Measurements from ENCODE around the gene CDK5RAP1.
A peak's percentile ranks its signal among the peaks of the same experiment; 100 is the strongest.
"Not testable (repeated sequence)": the region's sequence is repeated elsewhere in the genome, so short reads cannot be mapped to it uniquely, and the experiment has no call there.

The CDK5RAP1 gene

DNA sequence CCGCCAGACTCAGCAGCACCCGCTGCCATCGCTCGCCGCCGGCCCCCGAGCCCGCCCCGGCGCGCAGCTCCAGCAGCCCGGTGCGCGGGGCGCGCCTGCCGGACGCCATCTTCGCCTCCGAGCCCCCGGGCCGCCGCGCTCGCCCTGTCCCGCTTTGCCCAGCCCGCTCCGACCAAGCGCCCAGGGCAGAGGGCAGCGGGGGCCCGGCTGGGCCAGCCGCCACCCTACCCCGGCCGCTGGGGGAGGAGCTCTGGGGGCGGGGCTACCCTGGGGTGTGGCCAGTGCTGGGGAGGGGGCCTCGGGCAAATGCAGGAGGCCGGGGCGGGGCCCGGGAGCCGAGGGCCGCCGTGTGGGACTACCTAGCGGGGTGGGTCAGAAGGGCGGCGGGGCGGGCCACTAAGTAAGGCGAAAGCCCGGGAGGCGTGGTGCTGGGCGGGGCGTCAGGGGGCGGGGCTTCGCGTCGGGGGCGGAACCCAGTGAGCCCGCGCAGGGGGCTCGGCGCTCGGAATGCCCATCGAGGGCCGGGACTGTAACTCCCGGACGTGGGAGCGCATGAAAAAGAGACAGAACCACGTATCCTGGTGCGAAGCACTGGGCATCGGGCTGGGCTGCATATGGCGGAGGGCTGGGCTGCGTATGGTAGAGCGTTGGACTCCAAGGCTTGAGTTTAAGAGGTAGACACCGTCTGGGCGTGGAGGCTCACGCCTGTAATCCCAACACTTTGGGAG lies 42.4 kb upstream of the CDK5RAP1 start, which contains the start of gene SNTA1:
SNTA1 (minus strand) TSS at position 252 of the 728 bp plus-strand sequence; CDS start at position 109, 143 bp downstream.
- peak within 1 kb of the TSS; percentile 54 for H3K27ac ChIP-seq
- H3K36me3 ChIP-seq: no peaks in the 10 kb centered on the region
- TF ChIP-seq, protein P1, sequence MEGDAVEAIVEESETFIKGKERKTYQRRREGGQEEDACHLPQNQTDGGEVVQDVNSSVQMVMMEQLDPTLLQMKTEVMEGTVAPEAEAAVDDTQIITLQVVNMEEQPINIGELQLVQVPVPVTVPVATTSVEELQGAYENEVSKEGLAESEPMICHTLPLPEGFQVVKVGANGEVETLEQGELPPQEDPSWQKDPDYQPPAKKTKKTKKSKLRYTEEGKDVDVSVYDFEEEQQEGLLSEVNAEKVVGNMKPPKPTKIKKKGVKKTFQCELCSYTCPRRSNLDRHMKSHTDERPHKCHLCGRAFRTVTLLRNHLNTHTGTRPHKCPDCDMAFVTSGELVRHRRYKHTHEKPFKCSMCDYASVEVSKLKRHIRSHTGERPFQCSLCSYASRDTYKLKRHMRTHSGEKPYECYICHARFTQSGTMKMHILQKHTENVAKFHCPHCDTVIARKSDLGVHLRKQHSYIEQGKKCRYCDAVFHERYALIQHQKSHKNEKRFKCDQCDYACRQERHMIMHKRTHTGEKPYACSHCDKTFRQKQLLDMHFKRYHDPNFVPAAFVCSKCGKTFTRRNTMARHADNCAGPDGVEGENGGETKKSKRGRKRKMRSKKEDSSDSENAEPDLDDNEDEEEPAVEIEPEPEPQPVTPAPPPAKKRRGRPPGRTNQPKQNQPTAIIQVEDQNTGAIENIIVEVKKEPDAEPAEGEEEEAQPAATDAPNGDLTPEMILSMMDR (IDR thresholded peaks at IDR 0.05): peak; percentile 35
- H3K4me1 ChIP-seq (ENCODE audit: control insufficient read depth in 1 of 2, insufficient read depth in 1 of 2, low read depth in 1 of 2, low read length in 1 of 2): peaks cover 9 to 13% of the 10 kb centered on the region in 2 experiments
- H3K27me3 ChIP-seq: peaks cover 29% of the 10 kb centered on the region
- peak within 1 kb of the TSS; percentile 93 for H3K4me3 ChIP-seq (ENCODE audit: low read depth in 1 of 2, low read length in 1 of 2)
- H3K9me3 ChIP-seq: no peaks in the 10 kb centered on the region

DNA sequence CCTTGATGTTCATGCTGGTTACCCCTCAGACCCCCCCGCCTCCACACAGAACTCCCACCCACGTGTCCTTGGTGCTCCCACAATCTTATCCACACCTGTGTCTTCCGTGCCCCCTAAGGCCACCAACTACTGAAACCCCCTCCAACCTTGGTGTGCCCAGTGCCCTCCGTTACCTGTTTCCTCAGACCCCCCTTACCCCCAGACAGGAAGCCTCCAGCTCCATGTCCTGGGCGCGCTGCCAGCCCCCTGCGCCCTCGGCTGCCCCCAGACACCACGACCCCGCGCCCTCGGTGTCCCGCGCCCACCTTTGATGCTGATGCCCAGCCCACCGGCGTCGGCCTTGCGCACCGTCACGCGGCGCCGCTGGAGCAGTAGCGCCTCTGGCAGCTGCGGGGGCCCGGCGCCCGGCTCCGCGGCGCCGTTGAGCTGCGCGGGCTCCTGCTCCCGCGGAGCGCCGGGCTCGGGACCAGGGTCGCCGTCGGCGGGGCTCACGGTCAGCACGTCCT lies 41.7 kb upstream of the CDK5RAP1 start:
- no peaks in the 10 kb centered on the region for H3K9me3 ChIP-seq
- peaks cover 9 to 13% of the 10 kb centered on the region in 2 experiments for H3K4me1 ChIP-seq (ENCODE audit: control insufficient read depth in 1 of 2, insufficient read depth in 1 of 2, low read depth in 1 of 2, low read length in 1 of 2)
- peak overlapping the region; percentile 54 for H3K27ac ChIP-seq
- TF ChIP-seq, protein P1 (IDR thresholded peaks at IDR 0.05): no peak
- peak overlapping the region; percentile 93 for H3K4me3 ChIP-seq (ENCODE audit: low read depth in 1 of 2, low read length in 1 of 2)
- no peaks in the 10 kb centered on the region for H3K36me3 ChIP-seq
- peaks cover 29% of the 10 kb centered on the region for H3K27me3 ChIP-seq

DNA sequence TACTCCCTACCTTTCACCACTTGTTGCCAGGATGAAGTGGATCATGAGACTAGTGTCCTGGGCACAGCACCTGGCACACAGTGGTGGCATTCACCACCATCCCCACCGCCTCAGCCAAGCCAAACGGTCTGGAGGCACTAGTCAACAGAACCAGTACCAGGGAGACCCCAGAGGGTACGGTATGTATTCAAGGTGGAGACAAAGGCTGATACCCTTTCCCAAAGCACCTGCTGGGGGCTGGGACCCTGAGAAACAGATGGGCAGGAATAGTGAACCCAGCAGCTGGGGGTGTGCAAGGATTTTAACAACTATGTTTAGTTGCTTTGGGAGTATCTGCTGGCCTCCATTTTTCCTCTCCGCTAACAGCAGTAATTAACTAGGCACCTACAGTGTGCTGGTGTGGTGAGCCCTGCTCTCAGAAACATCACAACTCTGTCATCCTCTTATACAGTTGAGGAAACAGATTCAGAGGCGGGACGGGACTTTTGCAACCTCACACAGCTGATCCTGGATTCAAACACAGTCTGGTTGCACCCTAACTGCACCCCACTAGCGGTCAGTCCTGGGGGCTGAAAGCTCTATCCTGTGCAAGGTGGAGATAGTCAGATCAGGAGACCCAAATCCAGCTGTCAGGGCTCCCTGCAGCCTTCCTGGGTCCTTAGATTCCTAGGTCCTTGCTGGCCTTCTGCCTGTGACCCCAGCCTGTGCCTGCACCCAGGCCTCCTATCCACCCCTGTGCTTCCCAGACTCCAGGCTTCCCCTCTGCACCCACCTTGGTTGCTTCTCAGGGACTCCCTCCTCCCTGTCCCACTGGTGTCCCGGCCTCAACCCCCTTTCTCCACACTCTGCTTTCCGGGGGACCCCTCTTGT lies 41.1 kb upstream of the CDK5RAP1 start:
- Histone ChIP-seq H3K36me3 (no peaks in the 10 kb centered on the region), H3K9me3 (no peaks in the 10 kb centered on the region), H3K4me3 (ENCODE audit: low read depth in 1 of 2, low read length in 1 of 2) (peak overlapping the region in 1 of 2 experiments; percentile 93), H3K27me3 (peaks cover 29% of the 10 kb centered on the region), H3K27ac (no peak overlapping the region), H3K4me1 (ENCODE audit: control insufficient read depth in 1 of 2, insufficient read depth in 1 of 2, low read depth in 1 of 2, low read length in 1 of 2) (peaks cover 9 to 13% of the 10 kb centered on the region in 2 experiments)
- TF ChIP-seq, protein P1 (IDR thresholded peaks at IDR 0.05): no peak

DNA sequence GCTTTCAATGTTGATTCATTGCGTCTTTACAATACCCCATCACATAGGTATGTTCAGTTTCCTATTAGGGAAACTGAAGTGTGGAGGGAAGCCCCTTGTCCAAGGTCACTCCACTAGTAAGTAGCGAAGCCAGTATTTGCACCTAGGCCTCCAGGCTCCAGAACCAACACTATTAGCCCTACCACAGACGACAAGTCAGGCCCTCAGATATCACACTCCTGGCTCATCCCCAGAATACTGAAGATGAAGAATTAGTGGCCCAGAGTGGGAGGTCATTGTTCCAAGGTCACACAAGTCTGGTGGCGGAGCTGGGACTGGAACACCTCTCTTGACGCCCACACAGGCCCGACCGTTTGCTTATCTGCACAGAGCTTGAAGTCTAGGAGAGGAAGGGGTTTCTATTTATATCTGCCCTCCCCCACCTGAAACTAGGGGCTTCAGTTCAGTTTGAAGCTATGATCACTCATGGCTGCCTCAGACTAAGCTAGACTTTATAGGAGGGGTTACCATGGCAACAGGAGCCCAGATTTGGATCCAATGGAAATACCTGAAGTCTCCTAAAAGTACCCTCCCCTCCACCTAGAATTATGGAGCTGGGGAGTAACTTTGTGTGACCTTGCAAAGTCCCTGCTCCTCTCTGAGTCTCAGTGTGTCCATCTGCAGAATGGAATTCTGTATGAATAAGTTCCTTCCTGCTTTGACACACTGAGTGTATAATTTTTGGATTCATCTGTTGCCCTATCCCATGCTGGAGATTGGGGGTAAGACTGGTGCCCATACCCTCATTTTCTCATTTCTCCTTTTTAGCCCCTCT lies 40.0 kb upstream of the CDK5RAP1 start:
- Histone ChIP-seq H3K36me3 (no peaks in the 10 kb centered on the region), H3K27me3 (peaks cover 29% of the 10 kb centered on the region), H3K27ac (no peak overlapping the region), H3K9me3 (no peaks in the 10 kb centered on the region), H3K4me3 (ENCODE audit: low read depth in 1 of 2, low read length in 1 of 2) (no peak overlapping the region), H3K4me1 (ENCODE audit: control insufficient read depth in 1 of 2, insufficient read depth in 1 of 2, low read depth in 1 of 2, low read length in 1 of 2) (peaks cover 9 to 13% of the 10 kb centered on the region in 2 experiments)
- TF ChIP-seq, protein P1 (IDR thresholded peaks at IDR 0.05): no peak

GRCh38 chr20:33440562-33440961 lies 39.2 kb upstream of the CDK5RAP1 start:
- not testable (repeated sequence) for H3K4me3 ChIP-seq (ENCODE audit: low read depth in 1 of 2, low read length in 1 of 2); H3K27ac ChIP-seq
- H3K4me1 ChIP-seq (ENCODE audit: control insufficient read depth in 1 of 2, insufficient read depth in 1 of 2, low read depth in 1 of 2, low read length in 1 of 2): peaks cover 9 to 13% of the 10 kb centered on the region in 2 experiments

More at GRCh38 chr20:33440562-33440961, 39.2 kb upstream of the CDK5RAP1 start:
- not testable (repeated sequence) for H3K9me3 ChIP-seq, H3K36me3 ChIP-seq
- peaks cover 29% of the 10 kb centered on the region for H3K27me3 ChIP-seq

Measured in neutrophil (primary cell).